NCI-H82 treated with DMSO at 0.1 percent for 48 hours (cell line): ENCODE measurements around the gene POLR2H.

Experiments
- DNase-seq: peaks from one replicate; lab custom pipeline; 2025; ENCODE audit not compliant: unreplicated experiment; lab: John Stamatoyannopoulos, UW

Gene POLR2H

GRCh38 chr3:184351511-184352148 lies 9.9 kb upstream of the POLR2H start:
- DNase-seq = no peak

DNA sequence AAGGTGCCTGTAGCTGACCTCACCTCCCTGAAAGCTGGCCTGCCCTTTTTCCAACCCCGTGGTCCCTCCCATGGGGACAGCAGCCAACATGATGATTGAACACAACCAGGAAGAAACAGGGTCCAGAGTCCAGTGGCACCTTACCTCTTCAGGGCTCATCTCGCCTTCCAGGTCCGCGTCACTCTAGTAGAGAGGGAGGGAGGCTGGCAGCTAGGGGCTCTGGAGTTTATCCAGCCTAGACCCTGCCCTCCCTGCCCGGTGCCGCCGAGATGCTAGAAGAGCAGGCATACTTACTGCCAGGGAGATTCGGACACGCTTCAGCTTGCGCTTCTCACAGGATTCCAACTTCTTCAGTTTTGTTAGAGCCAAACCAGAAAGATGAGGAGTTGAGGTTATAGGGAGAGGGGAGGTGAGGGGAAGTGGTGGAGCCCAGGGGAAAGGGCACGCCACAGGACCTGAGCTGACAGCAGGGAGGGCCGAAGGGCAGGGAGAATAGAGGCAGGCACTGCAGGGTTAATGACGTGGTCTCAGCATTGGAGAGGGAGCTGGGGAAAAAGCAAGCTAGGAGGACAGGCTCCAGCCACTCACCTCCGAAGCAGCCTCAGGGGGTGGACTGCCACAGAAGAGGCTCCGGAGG lies 9.2 kb upstream of the POLR2H start:
- DNase-seq = no peak

DNA sequence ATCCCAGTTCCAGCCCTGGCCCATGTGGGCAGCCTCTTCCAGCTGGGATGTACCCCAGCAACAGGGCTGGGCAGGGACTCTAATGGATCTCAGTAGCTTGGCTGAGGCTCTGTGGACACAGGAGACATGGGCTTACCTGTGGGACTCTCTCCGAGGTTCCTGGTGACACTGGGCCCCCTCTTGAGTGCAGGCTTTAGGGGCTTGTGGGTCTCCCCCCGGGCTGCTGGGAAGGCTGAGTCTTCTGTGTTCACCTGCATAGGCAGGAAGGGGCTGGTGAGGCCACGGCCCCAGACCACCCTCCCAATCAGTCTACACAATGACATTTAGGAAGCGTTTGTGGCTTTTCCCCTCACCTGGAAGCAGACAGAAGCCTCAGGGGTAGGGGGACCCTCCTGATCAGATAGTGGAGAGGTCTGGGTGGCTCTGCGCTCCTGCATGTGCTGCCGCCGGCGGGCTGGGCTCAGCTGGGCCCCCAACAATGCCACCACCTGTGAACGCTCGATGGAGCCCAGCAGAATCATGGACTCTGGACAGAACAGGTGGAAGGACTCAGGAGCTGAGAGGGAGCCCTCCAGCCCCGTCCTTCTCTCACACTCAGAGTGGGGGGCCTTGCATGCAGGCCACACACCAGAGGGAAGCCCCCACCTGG lies 8.5 kb upstream of the POLR2H start:
- no peak for DNase-seq

- DNase-seq = no peak
Observed at GRCh38 chr3:184353546-184353941, 8.0 kb upstream of the POLR2H start.

DNA sequence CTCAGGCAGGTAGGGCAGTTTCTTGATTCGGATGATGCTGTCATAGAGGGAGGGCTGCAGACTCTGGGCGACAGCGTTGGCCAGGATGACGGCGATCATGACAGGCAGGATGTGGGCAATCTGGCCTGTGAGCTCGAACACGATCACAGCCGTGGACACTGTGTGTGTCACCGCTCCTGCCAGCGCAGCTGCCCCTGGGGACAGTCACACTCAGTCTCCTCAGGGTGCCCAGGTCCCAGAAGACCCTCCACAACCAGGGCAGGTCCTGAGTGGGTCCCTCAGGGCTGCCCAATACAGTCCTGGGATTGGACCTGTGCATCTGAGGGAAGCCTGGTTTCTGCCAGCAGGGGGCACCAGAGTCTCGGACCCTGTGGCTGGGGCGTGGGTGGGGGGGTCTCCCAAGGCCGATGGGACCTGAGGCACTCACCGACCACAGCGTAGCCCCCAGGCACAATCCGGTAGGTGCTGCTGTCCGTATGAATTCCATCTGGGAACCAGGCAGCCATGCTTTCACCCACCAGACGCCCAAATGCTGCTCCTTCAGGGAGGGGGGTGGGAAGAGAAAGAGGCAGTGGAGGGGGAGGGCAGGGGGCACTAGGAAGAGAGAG lies 7.3 kb upstream of the POLR2H start:
- DNase-seq = no peak

- DNase-seq = no peak
Observed at GRCh38 chr3:184354754-184355153, 6.8 kb upstream of the POLR2H start.

- DNase-seq = no peak
Observed at GRCh38 chr3:184355261-184356040, 6.1 kb upstream of the POLR2H start.

- DNase-seq = no peak
Observed at GRCh38 chr3:184357248-184358123, 4.0 kb upstream of the POLR2H start.

GRCh38 chr3:184358124-184358767 lies 3.3 kb upstream of the POLR2H start:
- no peak for DNase-seq

- no peak for DNase-seq
Observed at GRCh38 chr3:184358921-184359350, 2.6 kb upstream of the POLR2H start.

GRCh38 chr3:184359610-184360009 lies 1.9 kb upstream of the POLR2H start:
- DNase-seq = no peak

DNA sequence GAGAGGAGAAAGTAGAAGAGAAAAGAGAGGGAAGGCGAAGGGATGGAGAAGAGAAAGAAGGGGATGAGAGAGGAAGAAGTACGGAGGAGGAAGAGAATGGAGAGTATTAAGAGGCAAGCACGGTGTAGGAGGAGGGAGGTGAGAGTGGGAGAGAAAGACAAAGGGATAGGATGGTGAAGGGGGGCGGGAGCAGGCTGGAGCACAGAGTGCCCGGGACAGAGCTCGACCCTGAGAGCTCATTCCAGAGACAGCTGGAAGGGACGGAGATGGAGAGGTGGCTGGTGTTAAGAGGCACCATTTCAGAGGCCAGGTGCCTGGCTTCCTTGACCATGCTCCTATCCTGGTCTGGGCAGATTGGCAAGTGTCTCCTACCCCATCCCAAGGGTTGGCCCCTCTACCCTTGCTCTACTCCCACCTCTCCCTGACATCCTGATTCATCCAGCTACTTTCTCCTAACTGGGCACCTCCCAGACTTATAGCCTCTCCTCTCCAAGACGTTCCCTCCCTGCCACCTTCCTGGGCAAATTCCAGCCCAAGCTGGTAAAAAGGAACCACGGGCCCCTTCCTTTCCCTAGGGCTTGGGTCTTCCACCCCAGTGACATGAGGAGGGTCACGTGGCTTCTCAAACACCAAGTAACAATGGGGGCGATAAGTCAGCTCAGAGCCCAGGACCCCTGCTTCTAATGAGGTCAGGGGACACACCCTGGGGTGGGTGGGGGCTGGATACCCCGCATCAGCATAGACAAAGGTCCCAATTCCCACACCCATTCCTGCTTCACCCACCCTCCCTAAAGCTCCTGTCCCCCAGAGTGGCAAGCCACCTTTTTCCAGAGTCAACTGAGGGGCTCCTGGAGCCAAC lies 1.2 kb upstream of the POLR2H start:
- no peak for DNase-seq

DNA sequence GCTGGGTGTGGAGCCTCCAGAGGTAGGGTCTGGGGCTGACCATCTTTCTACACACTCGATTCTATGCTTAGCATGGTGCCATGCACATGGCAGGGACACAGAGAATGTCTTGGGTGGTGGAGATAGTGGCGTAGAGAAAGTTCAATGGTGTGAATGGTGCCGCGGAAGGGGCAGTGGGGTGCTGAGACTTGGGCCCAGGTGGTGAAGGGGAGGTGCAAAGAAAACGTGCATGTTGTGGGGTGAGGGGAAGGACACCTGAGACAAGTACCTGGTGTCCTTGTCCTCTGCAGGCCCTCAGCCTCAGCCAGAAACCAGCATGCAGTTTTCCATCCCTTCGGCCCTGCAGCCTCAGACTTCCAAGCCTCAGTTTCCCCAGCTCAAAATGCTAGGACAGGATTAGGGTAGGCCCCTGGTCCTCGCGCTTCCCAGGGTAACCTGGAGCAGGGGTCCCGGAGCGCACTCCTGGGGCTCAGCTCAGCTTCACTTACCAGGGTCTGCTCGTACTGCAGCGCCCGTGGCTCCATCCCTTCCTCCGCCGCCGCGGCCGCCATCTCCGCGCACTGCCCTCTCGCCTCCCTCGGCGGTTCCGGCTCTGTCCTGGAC lies 480 bp upstream of the POLR2H start:
- no peak for DNase-seq

- no peak for DNase-seq
Observed at GRCh38 chr3:184361932-184362667, 590 bp downstream of the POLR2H start.

DNA sequence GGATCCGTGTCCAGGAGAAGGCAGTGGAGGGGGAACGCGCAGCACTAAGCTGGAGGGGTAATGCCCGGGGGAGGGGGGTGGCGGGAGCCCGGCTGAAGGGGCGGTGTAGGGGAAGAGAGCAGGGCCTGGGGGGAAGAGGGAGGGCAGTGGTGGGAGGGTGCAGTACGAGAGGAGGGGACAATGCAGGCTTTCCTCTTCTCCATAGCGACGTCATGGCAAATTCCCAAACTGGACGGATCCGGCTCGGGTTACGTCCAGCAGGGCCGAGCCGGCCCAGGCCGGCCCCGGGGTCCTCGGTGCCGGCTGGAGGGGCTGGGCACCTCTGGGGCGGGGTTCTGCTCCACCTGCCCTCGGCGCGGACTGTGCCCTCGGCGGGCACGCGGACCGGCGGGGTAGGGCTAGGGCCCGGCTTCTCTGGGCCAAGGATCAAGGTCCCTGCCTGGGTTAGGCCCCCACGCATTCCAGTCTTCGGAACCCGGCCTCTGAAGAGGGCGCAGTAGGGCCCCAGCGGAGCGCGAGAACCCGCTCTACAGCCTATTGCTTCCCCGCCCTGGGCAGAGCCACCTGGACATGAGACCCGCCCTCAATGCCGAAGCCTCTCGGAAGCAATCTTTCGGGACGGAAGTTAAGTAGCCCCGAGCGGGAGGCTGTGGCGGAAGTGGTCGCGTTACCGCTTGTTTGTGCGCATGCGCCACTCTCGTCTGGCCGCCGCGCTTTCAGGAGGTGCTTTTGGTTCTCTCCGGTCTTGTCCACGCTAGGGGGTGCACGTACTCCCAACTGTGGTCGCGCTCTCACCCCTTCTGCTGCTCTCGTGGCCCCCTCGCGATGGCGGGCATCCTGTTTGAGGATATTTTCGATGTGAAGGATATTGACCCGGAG lies 1.4 kb downstream of the POLR2H start:
- DNase-seq = peak; percentile 97

DNA sequence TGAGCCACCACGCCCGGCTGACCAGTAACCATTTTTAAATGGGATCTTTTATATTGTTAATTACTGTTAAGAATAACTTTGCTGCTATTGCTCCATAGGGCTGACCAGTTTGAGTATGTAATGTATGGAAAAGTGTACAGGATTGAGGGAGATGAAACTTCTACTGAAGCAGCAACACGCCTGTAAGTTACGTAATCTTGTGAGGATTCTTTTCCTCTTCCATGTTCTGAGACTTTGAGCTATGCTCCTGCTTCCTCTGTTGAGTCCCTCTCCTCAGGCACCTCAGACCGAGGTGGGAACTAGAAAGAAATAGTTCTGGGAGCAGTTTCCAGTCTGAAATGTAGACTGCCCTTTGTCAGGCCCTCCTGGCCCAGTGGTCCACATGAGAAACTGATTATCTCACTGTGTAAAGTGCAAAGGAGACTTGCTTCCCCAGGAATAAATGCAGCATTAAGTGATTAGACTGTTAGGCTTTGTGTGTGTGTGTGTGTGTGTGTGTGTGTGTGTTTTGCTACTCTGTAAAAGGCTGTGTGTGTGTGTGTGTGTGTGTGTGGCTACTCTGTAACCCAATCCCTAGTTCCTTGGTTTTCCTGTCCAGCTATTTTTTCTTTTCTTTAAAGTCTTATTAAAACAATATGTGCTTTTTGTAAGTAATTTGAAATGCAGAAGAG lies 5.2 kb downstream of the POLR2H start:
- no peak for DNase-seq
